ENCODE results near the gene VPS4A. TPM values are rescaled to one million over a fixed set of nuclear protein-coding genes. Genes with fewer than 3 reads are reported as not detected.

Gene VPS4A
- total and polyA plus RNA-seq, 2 of the 8 experiments (the other 6 are each of a cell fraction or from before 2014, with no cell fraction given) = 14.1 to 24.1 TPM

GRCh38 chr16:69318911-69319289, 7.8 kb downstream of the VPS4A start:
- 96% methylated on average over 10 of the region's 10 CpGs; no CpG with 5 or more reads in 1 of the 2 experiments for WGBS, 2 experiments (ENCODE audit: extremely low coverage in 1 of 2, insufficient coverage in 1 of 2, insufficient read length in 1 of 2, insufficient replicate concordance in 2 of 2, low coverage in 1 of 2, low lambda C conversion rate in 2 of 2, missing lambda C conversion rate in 1 of 2)
- peaks cover 0 to 13% of the 10 kb centered on the region in 2 experiments; a peak in 1 of 4 replicates for H3K79me2 ChIP-seq (ENCODE audit: control insufficient read depth in 1 of 2, insufficient read depth in 2 of 2, low read length in 2 of 2)
- H3K23ac ChIP-seq (ENCODE audit: insufficient read length) = no peak overlapping the region
- H3K27me3 ChIP-seq (replicated peaks in 1 of 4; ENCODE audit: control insufficient read depth in 3 of 4, extremely low read depth in 1 of 4, insufficient read depth in 3 of 4, low read length in 3 of 4) = no peaks in the 10 kb centered on the region
- no peak overlapping the region for H4K5ac ChIP-seq (ENCODE audit: insufficient read length, low read depth, low read length)
- H3K9me3 ChIP-seq (ENCODE audit: insufficient read depth in 2 of 2, low read depth in 1 of 2, low read length in 1 of 2) = no peaks in the 10 kb centered on the region
- H2BK15ac ChIP-seq (ENCODE audit: low read length) = no peak overlapping the region
- peaks cover 2 to 23% of the 10 kb centered on the region in 2 experiments for H4K20me1 ChIP-seq (replicated peaks in 1 of 2; ENCODE audit: control insufficient read depth in 1 of 2, insufficient read depth in 2 of 2, low read length in 2 of 2)
- H3K79me1 ChIP-seq (ENCODE audit: low read depth, low read length) = no peaks in the 10 kb centered on the region; the same call in 1 of the 2 replicates
- no peak overlapping the region for H3K56ac ChIP-seq (replicated peaks; ENCODE audit: insufficient read length, low read depth, low read length)
- H3K14ac ChIP-seq (ENCODE audit: insufficient read length) = no peak overlapping the region
- no peak overlapping the region for H3K9ac ChIP-seq (replicated peaks in 1 of 4; ENCODE audit: extremely low read depth in 1 of 4, low read depth in 3 of 4, low read length in 3 of 4)
- peaks cover 26 to 63% (median 50%) of the 10 kb centered on the region in 4 experiments for H3K36me3 ChIP-seq (ENCODE audit: control insufficient read depth in 2 of 4, insufficient read depth in 4 of 4, low read length in 3 of 4)
- no peaks in the 10 kb centered on the region; the same call in 1 of the 2 replicates for H3K23me2 ChIP-seq (ENCODE audit: low read depth, low read length)
- ChIA-PET POLR2A (ENCODE audit: partially characterized antibody) (interaction anchor here (1.1 to 24.8 kb wide), 3 partner anchors 18 to 95 kb away, joined by 3 to 497 read pairs (median 3); partner anchors contain the start of genes COG8, NIP7, PDF and TMED6), CTCF (ENCODE audit: partially characterized antibody) (no interaction called here)
- no peak overlapping the region for H2BK20ac ChIP-seq (ENCODE audit: low read length)
- DNase-seq (ENCODE audit: low read depth in 1 of 2, low spot score in 2 of 2) = no peak
- H3K4me2 ChIP-seq (ENCODE audit: insufficient read depth in 1 of 2, low read depth in 2 of 2, low read length in 2 of 2) = no peak overlapping the region
- no peaks in the 10 kb centered on the region for H3K4me1 ChIP-seq (replicated peaks in 1 of 4; ENCODE audit: control insufficient read depth in 3 of 4, insufficient read depth in 4 of 4, low read length in 3 of 4)
- peak overlapping the region; percentile 71; the same call in 1 of the 2 replicates for H4K8ac ChIP-seq (ENCODE audit: extremely low read depth, insufficient read depth, low read length)
- no peak overlapping the region for H2BK12ac ChIP-seq (ENCODE audit: low read depth, low read length)
- no peak overlapping the region for H3K18ac ChIP-seq (ENCODE audit: extremely low read depth, low read length)
- FAIRE-seq = no peak
- H3K27ac ChIP-seq (ENCODE audit: low read depth, low read length) = no peak overlapping the region
- H2BK5ac ChIP-seq (ENCODE audit: low read depth, low read length) = no peak overlapping the region
- no peak overlapping the region for H3K4ac ChIP-seq (replicated peaks; ENCODE audit: insufficient read length, low read depth, low read length)
- no peak overlapping the region for H2BK120ac ChIP-seq (replicated peaks; ENCODE audit: low read depth, low read length)
- no peak overlapping the region for H4K91ac ChIP-seq (replicated peaks; ENCODE audit: insufficient read length, low read length)
- H2AK5ac ChIP-seq (ENCODE audit: low read depth, low read length) = no peak overlapping the region
- no peak overlapping the region for H2AFZ ChIP-seq (ENCODE audit: low read length)
- H3K4me3 ChIP-seq (ENCODE audit: extremely low read depth in 1 of 4, insufficient read depth in 2 of 4, low read depth in 3 of 4, low read length in 4 of 4) = no peak overlapping the region
- TF ChIP-seq KDM4A (IDR thresholded peaks at IDR 0.05; ENCODE audit: low read depth, low read length, severe bottlenecking) = no peak
- TF ChIP-seq CEBPB (IDR thresholded peaks at IDR 0.05; ENCODE audit: low read depth, low read length) = no peak
- TF ChIP-seq GTF2F1 (IDR thresholded peaks at IDR 0.05; ENCODE audit: borderline replicate concordance, low read depth, low read length) = no peak
- TF ChIP-seq, protein P1, sequence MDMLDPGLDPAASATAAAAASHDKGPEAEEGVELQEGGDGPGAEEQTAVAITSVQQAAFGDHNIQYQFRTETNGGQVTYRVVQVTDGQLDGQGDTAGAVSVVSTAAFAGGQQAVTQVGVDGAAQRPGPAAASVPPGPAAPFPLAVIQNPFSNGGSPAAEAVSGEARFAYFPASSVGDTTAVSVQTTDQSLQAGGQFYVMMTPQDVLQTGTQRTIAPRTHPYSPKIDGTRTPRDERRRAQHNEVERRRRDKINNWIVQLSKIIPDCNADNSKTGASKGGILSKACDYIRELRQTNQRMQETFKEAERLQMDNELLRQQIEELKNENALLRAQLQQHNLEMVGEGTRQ (IDR thresholded peaks at IDR 0.05; ENCODE audit: low read length) = no peak
- TF ChIP-seq CHD1 (IDR thresholded peaks at IDR 0.05; ENCODE audit: low read depth, low read length) = no peak
- no peak for TF ChIP-seq TEAD4 (IDR thresholded peaks at IDR 0.05; ENCODE audit: low read depth, low read length)
- TF ChIP-seq, protein P2, sequence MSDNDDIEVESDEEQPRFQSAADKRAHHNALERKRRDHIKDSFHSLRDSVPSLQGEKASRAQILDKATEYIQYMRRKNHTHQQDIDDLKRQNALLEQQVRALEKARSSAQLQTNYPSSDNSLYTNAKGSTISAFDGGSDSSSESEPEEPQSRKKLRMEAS (IDR thresholded peaks at IDR 0.05) = no peak
- TF ChIP-seq RAD21 (IDR thresholded peaks at IDR 0.05 in 1 of 2, conservative IDR thresholded peaks at IDR 0.05 in 1 of 2; ENCODE audit: low read depth in 2 of 2, low read length in 2 of 2) = no peak
- TF ChIP-seq HDAC6 (IDR thresholded peaks at IDR 0.05; ENCODE audit: low read depth, low read length) = no peak
- no peak for TF ChIP-seq TAF7 (optimal IDR thresholded peaks at IDR 0.05; ENCODE audit: borderline replicate concordance, low read depth, low read length)
- no peak for TF ChIP-seq PHF8 (conservative IDR thresholded peaks at IDR 0.05; ENCODE audit: low read depth, low read length)
- no peak for TF ChIP-seq JUND (IDR thresholded peaks at IDR 0.05; ENCODE audit: low read length)
- no peak for TF ChIP-seq RXRA (IDR thresholded peaks at IDR 0.05; ENCODE audit: insufficient read depth, low read depth, low read length)

Measured in H1 (cell line).